Panc1 (cell line): Measurements from ENCODE around the gene SLC7A9. TPM values are rescaled to one million over a fixed set of nuclear protein-coding genes. Genes with fewer than 3 reads are reported as not detected.

Experiments used
- ATAC-seq: fragments of 200-7000 bp; cut with Tn5 transposase; 2 replicates; pipeline ENCODE4 v1.9.1; 2020; ENCODE audit warnings: mild to moderate bottlenecking, moderate library complexity
- BruUV-seq: library from RNA; stranded (reverse); fragments of 400-500 nt; replicated peaks from 2 replicates; lab custom pipeline; 2021; lab: Mats Ljungman, UMichigan
- CTCF ChIA-PET: fragments of 300-600 bp; sonication (Branson Sonifier 250); formaldehyde crosslinking; loops from one replicate; lab custom pipeline; 2022; ENCODE audit warnings: antibody characterized with exemption; lab: Charles Lee
- POLR2A ChIA-PET: fragments of 300-600 bp; sonication (Branson Sonifier 250); formaldehyde crosslinking; loops from one replicate; lab custom pipeline; 2022; ENCODE audit warnings: antibody characterized with exemption; lab: Charles Lee
- DNase-seq: peaks from one replicate; pipeline ENCODE4 v3.0.0-alpha.2; 2010; ENCODE audit warnings: low read depth, low spot score
- H3K27ac ChIP-seq: 2 replicates; pipeline ENCODE4 v1.5.1; 2011; ENCODE audit warnings: mild to moderate bottlenecking, low read length, inconsistent platforms
- H3K27me3 ChIP-seq: fragments of 200-500 bp; sonication (Bioruptor generic); 2 replicates; pipeline ENCODE4 v1.6.0; 2014; ENCODE audit warnings: low read length, inconsistent platforms; ENCODE audit not compliant: control insufficient read depth, insufficient read depth
- H3K36me3 ChIP-seq: fragments of 200-500 bp; sonication (Bioruptor generic); 2 replicates; pipeline ENCODE4 v1.5.1; 2014; ENCODE audit warnings: inconsistent platforms, mild to moderate bottlenecking, low read length, moderate library complexity; ENCODE audit not compliant: control insufficient read depth, insufficient read depth
- H3K4me1 ChIP-seq: 2 replicates; pipeline ENCODE4 v1.5.1; 2011; ENCODE audit warnings: inconsistent platforms, mild to moderate bottlenecking, low read length, moderate library complexity; ENCODE audit not compliant: control insufficient read depth, insufficient read depth
- H3K4me3 ChIP-seq, 2 experiments: 2 replicates each; pipeline ENCODE4 v1.5.1; 2011 to 2012; ENCODE audit warnings: low read depth in 2 of 2, low read length in 2 of 2, mild to moderate bottlenecking in 2 of 2, inconsistent platforms in 1 of 2, moderate library complexity in 1 of 2
- H3K9me3 ChIP-seq: fragments of 200-500 bp; sonication (Bioruptor generic); 2 replicates; pipeline ENCODE4 v1.5.1; 2014; ENCODE audit warnings: low read depth, mild to moderate bottlenecking, inconsistent platforms, low read length, moderate library complexity; ENCODE audit not compliant: control insufficient read depth, insufficient read depth
- POLR2AphosphoS5 ChIP-seq: IDR thresholded peaks from 2 replicates; pipeline ENCODE4 v1.6.1; 2012; ENCODE audit warnings: mild to moderate bottlenecking, low read depth, low read length, moderate library complexity
- SIN3A ChIP-seq: IDR thresholded peaks from 2 replicates; pipeline ENCODE4 v1.6.1; 2012; ENCODE audit warnings: low read depth, mild to moderate bottlenecking, low read length, moderate library complexity, borderline replicate concordance; ENCODE audit not compliant: insufficient read depth
- TCF7L2 ChIP-seq: IDR thresholded peaks from 2 replicates; pipeline ENCODE4 v1.6.1; 2011; ENCODE audit warnings: mild to moderate bottlenecking, low read depth, low read length, inconsistent platforms
- in situ Hi-C: cut with HindIII; loops from 2 replicates; pipeline ENCODE4 v1.10.0; 2016; ENCODE audit warnings: low sequenced_read_pairs, low pct_unique_long_range_greater_than_20kb
- intact Hi-C: fragments of 100-400 bp; cut with micrococcal nuclease; formaldehyde crosslinking; loops from one replicate; pipeline ENCODE4 v1.10.0; 2022; ENCODE audit not compliant: unreplicated experiment
- total RNA-seq: library from RNA; stranded (reverse); gene quantifications from one replicate; pipeline ENCODE4 v1.2.1, GENCODE V29; 2021; ENCODE audit not compliant: unreplicated experiment
- TF ChIP-seq, protein P1 (sequence below): fragments of 450-650 bp; IDR thresholded peaks from 2 replicates; pipeline ENCODE4 v1.5.1; 2017; ENCODE audit warnings: mild to moderate bottlenecking
- TF ChIP-seq, protein P2 (sequence below), 2 experiments: IDR thresholded peaks; 2 replicates each; pipeline ENCODE4 v1.6.1; 2011 to 2012; ENCODE audit warnings: low read depth in 2 of 2, control low read depth in 1 of 2, low read length in 1 of 2, mild to moderate bottlenecking in 1 of 2, moderate library complexity in 1 of 2; ENCODE audit not compliant: insufficient read depth in 1 of 2

SLC7A9 gene
- total RNA-seq, 1 experiment from 2014 or later: 0.28 TPM

DNA sequence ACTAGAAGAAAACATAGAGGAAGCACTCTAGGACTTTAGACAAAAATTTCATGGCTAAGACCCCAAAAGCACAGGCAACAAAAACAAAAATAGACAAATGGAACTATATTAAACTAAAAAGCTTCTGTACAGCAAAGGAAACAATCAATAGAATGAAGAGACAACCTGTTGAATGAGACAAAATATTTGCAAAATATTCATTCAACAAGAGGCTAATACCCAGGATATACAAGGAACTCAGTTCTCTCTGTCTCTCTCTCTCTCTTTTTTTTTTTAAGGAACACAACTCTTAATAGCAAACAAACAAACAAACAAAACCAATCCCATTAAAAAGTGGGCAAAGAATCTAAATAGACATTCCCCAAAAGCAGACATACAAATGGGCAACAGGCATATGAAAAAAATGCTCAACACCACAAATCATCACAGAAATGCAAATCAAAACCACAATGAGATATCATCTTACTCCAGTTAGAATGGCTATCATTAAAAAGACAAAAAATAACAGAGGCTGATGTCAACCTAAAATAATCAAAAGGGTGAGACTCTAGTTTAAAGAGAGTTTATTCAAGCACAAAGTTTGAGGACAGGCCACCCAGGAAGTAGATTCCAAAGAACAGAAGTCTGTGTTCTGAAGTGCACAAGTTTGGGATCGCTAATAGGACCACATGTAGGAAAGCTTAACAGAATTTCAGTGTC is 27.1 kb upstream of the SLC7A9 start:
- intact Hi-C loops (no loop called here), in situ Hi-C loops (no loop called here)
- Histone ChIP-seq H3K4me3 (no peak overlapping the region), H3K27ac (no peak overlapping the region), H3K36me3 (no peaks in the 10 kb centered on the region), H3K4me1 (no peaks in the 10 kb centered on the region), H3K9me3 (peaks cover 3% of the 10 kb centered on the region; the same call in 1 of the 2 replicates), H3K27me3 (no peaks in the 10 kb centered on the region)
- ATAC-seq: no peak
- ChIA-PET POLR2A (no interaction called here), CTCF (no interaction called here)
- TF ChIP-seq, protein P1, sequence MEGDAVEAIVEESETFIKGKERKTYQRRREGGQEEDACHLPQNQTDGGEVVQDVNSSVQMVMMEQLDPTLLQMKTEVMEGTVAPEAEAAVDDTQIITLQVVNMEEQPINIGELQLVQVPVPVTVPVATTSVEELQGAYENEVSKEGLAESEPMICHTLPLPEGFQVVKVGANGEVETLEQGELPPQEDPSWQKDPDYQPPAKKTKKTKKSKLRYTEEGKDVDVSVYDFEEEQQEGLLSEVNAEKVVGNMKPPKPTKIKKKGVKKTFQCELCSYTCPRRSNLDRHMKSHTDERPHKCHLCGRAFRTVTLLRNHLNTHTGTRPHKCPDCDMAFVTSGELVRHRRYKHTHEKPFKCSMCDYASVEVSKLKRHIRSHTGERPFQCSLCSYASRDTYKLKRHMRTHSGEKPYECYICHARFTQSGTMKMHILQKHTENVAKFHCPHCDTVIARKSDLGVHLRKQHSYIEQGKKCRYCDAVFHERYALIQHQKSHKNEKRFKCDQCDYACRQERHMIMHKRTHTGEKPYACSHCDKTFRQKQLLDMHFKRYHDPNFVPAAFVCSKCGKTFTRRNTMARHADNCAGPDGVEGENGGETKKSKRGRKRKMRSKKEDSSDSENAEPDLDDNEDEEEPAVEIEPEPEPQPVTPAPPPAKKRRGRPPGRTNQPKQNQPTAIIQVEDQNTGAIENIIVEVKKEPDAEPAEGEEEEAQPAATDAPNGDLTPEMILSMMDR: no peak
- TF ChIP-seq, protein P2, sequence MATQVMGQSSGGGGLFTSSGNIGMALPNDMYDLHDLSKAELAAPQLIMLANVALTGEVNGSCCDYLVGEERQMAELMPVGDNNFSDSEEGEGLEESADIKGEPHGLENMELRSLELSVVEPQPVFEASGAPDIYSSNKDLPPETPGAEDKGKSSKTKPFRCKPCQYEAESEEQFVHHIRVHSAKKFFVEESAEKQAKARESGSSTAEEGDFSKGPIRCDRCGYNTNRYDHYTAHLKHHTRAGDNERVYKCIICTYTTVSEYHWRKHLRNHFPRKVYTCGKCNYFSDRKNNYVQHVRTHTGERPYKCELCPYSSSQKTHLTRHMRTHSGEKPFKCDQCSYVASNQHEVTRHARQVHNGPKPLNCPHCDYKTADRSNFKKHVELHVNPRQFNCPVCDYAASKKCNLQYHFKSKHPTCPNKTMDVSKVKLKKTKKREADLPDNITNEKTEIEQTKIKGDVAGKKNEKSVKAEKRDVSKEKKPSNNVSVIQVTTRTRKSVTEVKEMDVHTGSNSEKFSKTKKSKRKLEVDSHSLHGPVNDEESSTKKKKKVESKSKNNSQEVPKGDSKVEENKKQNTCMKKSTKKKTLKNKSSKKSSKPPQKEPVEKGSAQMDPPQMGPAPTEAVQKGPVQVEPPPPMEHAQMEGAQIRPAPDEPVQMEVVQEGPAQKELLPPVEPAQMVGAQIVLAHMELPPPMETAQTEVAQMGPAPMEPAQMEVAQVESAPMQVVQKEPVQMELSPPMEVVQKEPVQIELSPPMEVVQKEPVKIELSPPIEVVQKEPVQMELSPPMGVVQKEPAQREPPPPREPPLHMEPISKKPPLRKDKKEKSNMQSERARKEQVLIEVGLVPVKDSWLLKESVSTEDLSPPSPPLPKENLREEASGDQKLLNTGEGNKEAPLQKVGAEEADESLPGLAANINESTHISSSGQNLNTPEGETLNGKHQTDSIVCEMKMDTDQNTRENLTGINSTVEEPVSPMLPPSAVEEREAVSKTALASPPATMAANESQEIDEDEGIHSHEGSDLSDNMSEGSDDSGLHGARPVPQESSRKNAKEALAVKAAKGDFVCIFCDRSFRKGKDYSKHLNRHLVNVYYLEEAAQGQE (IDR thresholded peaks at IDR 0.05; ENCODE audit: insufficient read depth in 1 of 2, low read depth in 2 of 2, low read length in 1 of 2): no peak
- TF ChIP-seq TCF7L2: no peak
- TF ChIP-seq POLR2AphosphoS5: no peak
- no peak for TF ChIP-seq SIN3A
- no peak for DNase-seq
- no TSS peak for BruUV-seq

DNA sequence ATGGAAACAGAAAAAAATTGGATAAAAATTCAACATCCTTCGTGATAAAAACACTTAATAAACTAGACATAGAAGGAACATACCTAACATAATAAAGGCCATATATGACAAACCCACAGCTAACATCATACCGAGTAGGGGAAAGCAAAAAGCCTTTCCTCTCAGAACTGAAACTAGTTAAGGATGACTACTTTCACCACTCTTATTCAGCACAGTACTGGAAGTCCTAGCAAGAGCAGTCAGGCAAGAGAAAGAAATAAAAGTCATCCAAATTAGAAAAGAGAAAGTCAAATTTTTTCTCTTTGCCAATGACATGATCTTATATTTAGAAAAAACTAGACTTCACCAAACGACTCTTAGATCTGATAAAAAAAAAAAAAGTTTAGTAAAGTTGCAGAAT is 25.8 kb upstream of the SLC7A9 start:
- H3K36me3 ChIP-seq: no peaks in the 10 kb centered on the region
- H3K27me3 ChIP-seq: no peaks in the 10 kb centered on the region
- ChIA-PET CTCF (interaction anchor here (0.6 kb wide), 1 partner anchor 17 kb away, joined by 3 read pairs; no protein-coding TSS in a partner anchor), POLR2A (no interaction called here)
- DNase-seq: no peak
- in situ Hi-C loops: no loop called here
- intact Hi-C loops: no loop called here
- H3K4me3 ChIP-seq: no peak overlapping the region
- TF ChIP-seq SIN3A (no peak), POLR2AphosphoS5 (no peak), TCF7L2 (no peak)
- TF ChIP-seq, protein P1: no peak
- TF ChIP-seq, protein P2 (IDR thresholded peaks at IDR 0.05; ENCODE audit: insufficient read depth in 1 of 2, low read depth in 2 of 2, low read length in 1 of 2): no peak
- peaks cover 3% of the 10 kb centered on the region; the same call in 1 of the 2 replicates for H3K9me3 ChIP-seq
- no peak for ATAC-seq
- no peak overlapping the region for H3K27ac ChIP-seq
- no TSS peak for BruUV-seq
- no peaks in the 10 kb centered on the region for H3K4me1 ChIP-seq
